ENCODE results near the gene CAPN2. TPM values are rescaled to one million over a fixed set of nuclear protein-coding genes. Genes with fewer than 3 reads are reported as not detected.

Gene CAPN2
- total RNA-seq, 4 donors from 2014 or later, result 193 to 505 (median 387) TPM

DNA sequence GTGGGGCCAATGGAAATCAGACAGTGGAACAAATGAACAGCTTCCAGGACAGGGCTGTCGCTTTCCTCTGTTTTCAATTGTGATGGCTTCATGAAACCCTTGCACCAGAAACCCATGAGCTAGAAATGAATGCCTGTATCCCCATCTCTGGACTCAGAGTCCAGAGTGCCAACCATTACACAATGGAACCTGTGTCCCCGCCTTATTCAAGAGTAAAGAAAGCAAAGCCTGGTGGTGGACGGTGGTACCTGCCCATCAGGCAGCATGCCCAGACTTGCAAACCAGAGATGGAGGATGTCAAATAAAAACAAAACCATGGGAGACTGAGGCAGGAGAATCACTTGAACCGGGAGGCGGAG, 4.4 kb upstream of the CAPN2 start:
- H3K4me3 ChIP-seq, result no peak overlapping the region
- 50% methylated on average over 5 of the region's 5 CpGs; no CpG with 5 or more reads in 1 of the 2 donors for WGBS, 2 donors (ENCODE audit: low coverage in 1 of 2)
- H3K36me3 ChIP-seq, result no peaks in the 10 kb centered on the region
- peak; percentile 44 for DNase-seq
- peak overlapping the region; percentile 81 to 89 (median 86) for H3K27ac ChIP-seq
- intact Hi-C loops (cut with DNase I; ENCODE audit: low total_unique reads), result no loop called here
- TF ChIP-seq POLR2AphosphoS5 (IDR thresholded peaks at IDR 0.05) (no peak), CTCF (IDR thresholded peaks at IDR 0.05) (peak; percentile 20 to 70 (median 29))
- no peaks in the 10 kb centered on the region for H3K9me3 ChIP-seq
- in situ Hi-C loops (cut with MboI; ENCODE audit: low pct_ligation_motif_present in 1 of 4, low pct_unique_long_range_greater_than_20kb in 1 of 4, low sequenced_read_pairs in 3 of 4), result loop anchor here in 2 of 4 donors (5.0 to 10.0 kb wide), 2 partner anchors 44 to 47 kb away; no protein-coding TSS in a partner anchor
- no peaks in the 10 kb centered on the region for H3K27me3 ChIP-seq
- peaks cover 10 to 54% (median 36%) of the 10 kb centered on the region in 4 donors for H3K4me1 ChIP-seq

DNA sequence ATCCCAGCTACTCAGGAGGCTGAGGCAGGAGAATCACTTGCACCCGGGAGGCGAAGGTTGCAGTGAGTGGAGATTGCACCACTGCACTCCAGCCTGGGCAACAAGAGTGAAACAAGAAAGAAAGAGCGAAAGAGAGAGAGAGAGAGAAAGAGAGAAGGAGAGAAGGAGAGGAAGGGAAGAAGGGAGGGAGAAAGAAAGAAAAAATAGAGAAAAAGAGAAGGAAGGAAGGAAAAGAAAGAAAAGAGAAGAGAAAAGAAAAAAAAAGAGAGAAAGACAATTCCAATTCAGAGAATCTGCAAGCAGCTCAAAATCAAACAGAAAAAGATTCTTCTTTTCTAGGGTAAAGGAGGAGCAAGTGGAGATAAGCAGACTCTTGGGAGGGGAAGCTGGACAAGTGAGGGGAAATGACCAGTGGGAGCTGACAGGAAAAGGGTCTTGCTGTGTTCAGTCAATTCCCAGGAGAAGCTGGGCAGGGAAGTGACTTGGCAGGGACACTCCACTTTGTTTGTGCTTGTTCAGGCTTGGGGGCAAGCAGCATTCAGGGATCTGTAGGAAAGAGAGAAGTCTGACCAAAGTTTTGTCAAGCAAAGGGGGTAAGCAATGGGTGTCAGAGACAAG, 3.6 kb upstream of the CAPN2 start:
- no peaks in the 10 kb centered on the region for H3K36me3 ChIP-seq
- no peak overlapping the region for H3K4me3 ChIP-seq
- TF ChIP-seq EP300 (IDR thresholded peaks at IDR 0.05; ENCODE audit: low read depth), result no peak
- no peak for TF ChIP-seq CTCF (IDR thresholded peaks at IDR 0.05)
- no peak for TF ChIP-seq POLR2A (IDR thresholded peaks at IDR 0.05)
- intact Hi-C loops (cut with DNase I; ENCODE audit: low total_unique reads) (no loop called here), in situ Hi-C loops (cut with MboI; ENCODE audit: low pct_ligation_motif_present in 1 of 4, low pct_unique_long_range_greater_than_20kb in 1 of 4, low sequenced_read_pairs in 3 of 4) (loop anchor here in 2 of 4 donors (5.0 to 10.0 kb wide), 2 partner anchors 44 to 46 kb away; no protein-coding TSS in a partner anchor)
- H3K27me3 ChIP-seq, result no peaks in the 10 kb centered on the region
- WGBS, 2 donors (ENCODE audit: low coverage in 1 of 2), result 90 to 99% methylated on average over 3 of the region's 3 CpGs
- peaks cover 15 to 62% (median 42%) of the 10 kb centered on the region in 4 donors for H3K4me1 ChIP-seq
- no peak for DNase-seq
- no peaks in the 10 kb centered on the region for H3K9me3 ChIP-seq
- H3K27ac ChIP-seq, result peak overlapping the region; percentile 81 to 89 (median 86)

DNA sequence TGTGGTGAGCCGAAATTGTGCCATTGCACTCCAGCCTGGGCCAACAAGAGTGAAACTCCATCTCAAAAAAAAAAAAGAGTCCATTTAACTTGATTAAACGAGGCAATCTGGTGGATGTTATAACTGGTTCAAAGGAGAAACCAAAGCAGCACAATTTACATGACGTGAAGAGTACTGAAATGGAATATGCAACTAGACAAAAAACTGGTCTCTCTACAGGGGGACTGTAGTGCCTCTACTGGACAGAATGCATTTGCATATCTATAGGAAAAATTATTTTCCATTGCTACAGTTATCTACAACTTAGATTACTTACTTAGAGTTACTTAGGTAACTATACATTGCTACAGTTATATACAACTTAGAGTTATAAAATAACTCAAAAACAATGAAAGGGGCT, 2.7 kb upstream of the CAPN2 start:
- no peak overlapping the region for H3K4me3 ChIP-seq
- H3K27me3 ChIP-seq, result no peaks in the 10 kb centered on the region
- in situ Hi-C loops (cut with MboI; ENCODE audit: low pct_ligation_motif_present in 1 of 4, low pct_unique_long_range_greater_than_20kb in 1 of 4, low sequenced_read_pairs in 3 of 4) (loop anchor here in 2 of 4 donors (5.0 to 10.0 kb wide), 2 partner anchors 43 to 45 kb away; no protein-coding TSS in a partner anchor), intact Hi-C loops (cut with DNase I; ENCODE audit: low total_unique reads) (no loop called here)
- no peak overlapping the region for H3K27ac ChIP-seq
- DNase-seq, result no peak
- H3K36me3 ChIP-seq, result no peaks in the 10 kb centered on the region
- H3K9me3 ChIP-seq, result no peaks in the 10 kb centered on the region
- H3K4me1 ChIP-seq, result peaks cover 21 to 70% (median 50%) of the 10 kb centered on the region in 4 donors
- TF ChIP-seq CTCF (IDR thresholded peaks at IDR 0.05) (peak in 2 of 5 experiments; percentile 11 to 17), POLR2A (IDR thresholded peaks at IDR 0.05) (no peak), EP300 (IDR thresholded peaks at IDR 0.05; ENCODE audit: low read depth) (no peak)
- 69 to 71% methylated on average over 3 of the region's 3 CpGs for WGBS, 2 donors (ENCODE audit: low coverage in 1 of 2)

DNA sequence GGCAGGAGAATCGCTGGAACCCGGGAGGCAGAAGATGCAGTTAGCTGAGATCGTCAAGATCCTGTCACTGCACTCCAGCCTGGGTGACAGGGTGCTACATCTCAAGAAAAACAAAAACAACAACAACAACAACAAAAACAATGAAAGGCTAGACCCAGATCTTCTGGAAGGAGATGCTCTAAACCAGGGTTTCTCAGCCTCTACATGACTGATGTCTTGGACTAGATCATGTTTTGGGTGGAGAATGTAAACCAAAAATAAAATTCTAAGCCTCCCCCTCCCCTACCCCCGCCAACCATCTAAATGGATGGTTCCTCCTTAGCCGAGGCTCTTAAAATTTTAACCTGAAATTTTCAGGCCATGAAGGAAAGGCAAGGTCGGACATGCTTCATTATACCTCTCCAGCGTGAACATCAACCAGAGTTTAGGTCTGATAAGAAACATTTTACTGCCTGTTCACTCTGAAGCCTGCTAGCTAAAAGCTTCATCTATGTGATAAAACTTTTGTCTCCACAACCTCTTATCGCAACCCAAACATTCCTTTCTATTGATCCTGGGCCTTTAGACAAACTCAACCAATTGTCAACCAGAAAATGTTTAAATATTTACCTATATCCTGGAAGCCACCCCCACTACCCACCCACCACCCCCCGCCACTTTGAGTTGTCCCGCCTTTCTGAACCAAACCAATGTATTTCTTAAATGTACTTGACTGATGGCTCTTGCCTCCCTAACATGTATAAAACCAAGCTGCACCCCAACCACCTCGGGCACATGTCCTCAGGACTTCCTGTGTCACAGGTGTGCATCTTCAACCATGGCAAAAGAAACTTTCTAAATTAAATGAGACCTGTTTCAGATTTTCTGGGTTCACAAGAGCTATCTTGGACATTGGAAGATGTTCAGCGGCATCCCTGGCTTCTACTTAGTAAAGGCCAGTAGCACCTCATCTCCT, 1.9 kb upstream of the CAPN2 start:
- Histone ChIP-seq H3K27ac (peak overlapping the region in 2 of 4 donors; percentile 95 to 98), H3K9me3 (no peaks in the 10 kb centered on the region), H3K4me1 (peaks cover 29 to 73% (median 54%) of the 10 kb centered on the region in 4 donors), H3K36me3 (no peaks in the 10 kb centered on the region), H3K27me3 (no peaks in the 10 kb centered on the region), H3K4me3 (no peak overlapping the region)
- WGBS, 2 donors (ENCODE audit: low coverage in 1 of 2), result 57 to 92% methylated on average over 6 to 12 of the region's 12 CpGs
- intact Hi-C loops (cut with DNase I; ENCODE audit: low total_unique reads) (loop anchor here (5.0 kb wide), 1 partner anchor 37 kb away; no protein-coding TSS in a partner anchor), in situ Hi-C loops (cut with MboI; ENCODE audit: low pct_ligation_motif_present in 1 of 4, low pct_unique_long_range_greater_than_20kb in 1 of 4, low sequenced_read_pairs in 3 of 4) (no loop called here)
- DNase-seq, result no peak
- TF ChIP-seq EP300 (IDR thresholded peaks at IDR 0.05; ENCODE audit: low read depth) (no peak), CTCF (IDR thresholded peaks at IDR 0.05) (no peak), POLR2A (IDR thresholded peaks at IDR 0.05) (no peak), POLR2AphosphoS5 (IDR thresholded peaks at IDR 0.05) (no peak)
